HG03558 (cell line): ENCODE results near the gene MCM5.
"Not testable (repeated sequence)": the region's sequence is repeated elsewhere in the genome, so short reads cannot be mapped to it uniquely, and the experiment has no call there.

Source experiments
- ATAC-seq: cut with Tn5 transposase; IDR thresholded peaks from one replicate; pipeline ENCODE4 v1.9.1; 2021; ENCODE audit warnings: moderate number of reproducible peaks; ENCODE audit not compliant: unreplicated experiment; ENCODE audit errors: extremely low read depth

The MCM5 gene

GRCh38 chr22:35464399-35464798, 64.5 kb downstream of the MCM5 start:
- ATAC-seq: no peak

GRCh38 chr22:35465109-35465701, 65.3 kb downstream of the MCM5 start:
- no peak for ATAC-seq

DNA sequence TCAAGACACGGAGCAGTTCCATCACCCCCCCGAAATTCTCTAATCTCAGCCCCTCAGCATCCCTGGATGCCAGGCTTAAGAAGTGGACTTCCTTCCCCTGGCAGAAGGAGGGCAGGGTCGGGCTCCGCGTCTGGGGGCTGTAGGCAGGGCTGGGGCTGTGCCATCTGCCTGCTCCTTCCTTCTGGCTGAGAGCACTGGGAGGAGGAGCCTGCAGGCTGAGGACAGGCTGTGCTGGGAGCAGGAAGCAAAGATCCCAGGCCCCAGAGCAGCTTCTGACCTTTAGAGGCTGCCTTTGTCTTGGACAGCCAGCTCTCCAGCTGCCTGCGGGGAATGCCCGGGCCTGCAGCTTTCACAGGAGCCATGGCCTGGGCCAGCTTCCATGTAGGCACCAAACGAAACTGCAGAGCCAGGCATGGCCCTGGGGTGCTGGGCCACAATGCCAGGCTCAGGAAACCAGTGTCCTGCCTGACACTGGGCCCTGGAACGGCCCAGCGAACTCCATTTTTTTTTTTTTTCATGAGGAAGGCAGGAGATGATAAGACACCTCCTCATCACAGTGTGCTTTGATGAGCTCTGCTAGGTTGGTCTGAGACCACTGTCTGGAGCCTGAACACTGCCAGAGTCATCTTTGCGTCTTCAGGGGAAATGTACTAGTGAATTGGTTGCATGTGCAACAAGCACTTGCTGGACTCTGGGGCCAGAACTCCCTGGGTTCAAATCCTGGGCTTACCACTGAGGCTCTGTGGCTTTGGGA, 67.9 kb downstream of the MCM5 start:
- ATAC-seq: no peak

GRCh38 chr22:35470903-35471321, 71.0 kb downstream of the MCM5 start:
- no peak for ATAC-seq

DNA sequence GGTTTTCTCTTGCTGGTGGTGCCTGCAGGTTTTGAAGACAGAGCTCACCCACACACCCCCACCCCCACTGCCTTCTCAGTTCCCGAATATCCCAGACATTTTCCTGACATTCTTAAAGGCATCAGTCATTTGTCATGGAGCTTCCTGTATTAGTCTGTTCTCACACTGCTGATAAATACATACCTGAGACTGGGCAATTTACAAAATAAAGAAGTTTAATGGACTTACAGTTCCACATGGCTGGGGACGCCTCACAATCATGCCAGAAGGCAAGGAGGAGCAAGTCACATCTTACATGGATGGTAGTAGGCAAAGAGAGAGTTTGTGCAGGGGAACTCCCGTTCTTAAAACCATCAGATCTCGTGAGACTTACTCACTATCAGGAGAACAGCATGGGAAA, 71.6 kb downstream of the MCM5 start:
- not testable (repeated sequence) for ATAC-seq

GRCh38 chr22:35472488-35472887, 72.5 kb downstream of the MCM5 start:
- ATAC-seq: no peak

DNA sequence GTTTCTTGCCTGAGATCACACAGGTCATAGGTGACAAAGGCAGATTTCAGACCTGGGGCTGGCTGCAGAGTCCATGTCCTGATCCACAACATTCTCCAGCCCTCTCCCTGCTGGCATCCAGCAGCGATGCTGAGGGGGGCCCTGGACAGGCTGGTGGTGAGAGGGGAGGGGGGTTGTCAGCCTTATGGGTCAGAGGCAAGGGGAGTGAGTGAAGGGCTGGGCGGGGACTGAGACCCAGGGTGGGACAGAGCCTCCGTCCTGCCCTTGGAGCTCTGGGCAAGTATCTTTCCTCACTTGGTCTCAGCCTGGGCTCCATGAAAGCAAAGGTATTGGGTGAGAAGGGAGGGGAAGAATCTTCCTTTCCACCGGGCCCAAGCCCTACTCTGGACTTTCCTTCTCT, 74.0 kb downstream of the MCM5 start:
- no peak for ATAC-seq
